Measurements from ENCODE around the gene EVX1.

The EVX1 gene

DNA sequence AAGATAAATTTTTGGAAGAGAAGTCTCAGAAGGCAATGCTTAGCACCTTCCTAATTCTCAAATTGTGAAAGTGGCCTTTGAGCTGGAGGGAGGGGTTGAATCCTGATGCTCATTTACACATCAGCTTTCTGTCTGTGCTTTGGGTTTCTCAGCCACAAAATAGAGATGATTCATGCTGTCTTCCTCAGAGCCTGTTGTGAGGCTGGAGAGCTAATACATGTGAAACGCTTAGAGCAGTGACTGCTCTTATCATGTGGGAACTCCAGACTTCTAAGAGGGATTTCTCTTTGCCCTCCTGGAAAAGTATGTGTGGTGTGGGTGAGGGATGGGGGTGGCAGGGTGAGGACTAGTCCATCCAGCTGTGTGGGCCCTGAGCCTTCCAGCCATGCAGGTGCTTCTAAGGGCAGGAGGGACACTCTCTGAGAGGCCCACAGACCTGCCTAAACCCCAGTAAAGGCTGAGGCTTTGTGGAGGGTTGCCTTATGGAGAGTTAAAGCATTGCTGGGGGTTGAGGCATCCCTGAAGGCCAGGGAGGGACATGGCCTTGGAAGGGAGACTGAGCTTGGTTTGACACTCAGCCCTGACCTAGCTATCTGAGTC lies 4.8 kb upstream of the EVX1 start:
- no peak overlapping the region for H3K4me3 ChIP-seq (replicated peaks; ENCODE audit: low read depth, low read length)
- DNase-seq (ENCODE audit: low read depth), result no peak
- TF ChIP-seq, protein P1, sequence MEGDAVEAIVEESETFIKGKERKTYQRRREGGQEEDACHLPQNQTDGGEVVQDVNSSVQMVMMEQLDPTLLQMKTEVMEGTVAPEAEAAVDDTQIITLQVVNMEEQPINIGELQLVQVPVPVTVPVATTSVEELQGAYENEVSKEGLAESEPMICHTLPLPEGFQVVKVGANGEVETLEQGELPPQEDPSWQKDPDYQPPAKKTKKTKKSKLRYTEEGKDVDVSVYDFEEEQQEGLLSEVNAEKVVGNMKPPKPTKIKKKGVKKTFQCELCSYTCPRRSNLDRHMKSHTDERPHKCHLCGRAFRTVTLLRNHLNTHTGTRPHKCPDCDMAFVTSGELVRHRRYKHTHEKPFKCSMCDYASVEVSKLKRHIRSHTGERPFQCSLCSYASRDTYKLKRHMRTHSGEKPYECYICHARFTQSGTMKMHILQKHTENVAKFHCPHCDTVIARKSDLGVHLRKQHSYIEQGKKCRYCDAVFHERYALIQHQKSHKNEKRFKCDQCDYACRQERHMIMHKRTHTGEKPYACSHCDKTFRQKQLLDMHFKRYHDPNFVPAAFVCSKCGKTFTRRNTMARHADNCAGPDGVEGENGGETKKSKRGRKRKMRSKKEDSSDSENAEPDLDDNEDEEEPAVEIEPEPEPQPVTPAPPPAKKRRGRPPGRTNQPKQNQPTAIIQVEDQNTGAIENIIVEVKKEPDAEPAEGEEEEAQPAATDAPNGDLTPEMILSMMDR (IDR thresholded peaks at IDR 0.05; ENCODE audit: low read length, missing control alignments), result no peak

DNA sequence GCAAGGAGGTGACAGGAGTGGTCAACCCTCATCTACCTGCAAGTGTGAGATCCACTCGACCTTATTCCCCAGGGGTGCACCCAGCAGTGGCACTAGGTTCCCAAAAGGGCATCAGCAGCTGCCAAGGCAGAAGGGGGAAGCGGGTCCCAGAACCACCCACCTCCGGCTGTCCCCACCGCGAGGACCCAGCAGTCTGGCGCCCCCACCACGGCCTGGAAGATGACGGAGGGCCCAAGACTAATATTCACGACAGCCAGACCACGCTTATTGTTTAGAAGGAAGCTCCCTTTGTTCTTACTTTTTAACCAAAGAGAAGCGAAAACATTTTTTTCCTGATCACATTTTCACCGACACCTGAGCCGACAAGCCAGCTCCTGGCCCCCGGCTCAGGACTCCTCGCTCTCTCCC lies 3.6 kb upstream of the EVX1 start:
- TF ChIP-seq, protein P1 (IDR thresholded peaks at IDR 0.05; ENCODE audit: low read length, missing control alignments), result no peak
- H3K4me3 ChIP-seq (replicated peaks; ENCODE audit: low read depth, low read length), result no peak overlapping the region
- no peak for DNase-seq (ENCODE audit: low read depth)

DNA sequence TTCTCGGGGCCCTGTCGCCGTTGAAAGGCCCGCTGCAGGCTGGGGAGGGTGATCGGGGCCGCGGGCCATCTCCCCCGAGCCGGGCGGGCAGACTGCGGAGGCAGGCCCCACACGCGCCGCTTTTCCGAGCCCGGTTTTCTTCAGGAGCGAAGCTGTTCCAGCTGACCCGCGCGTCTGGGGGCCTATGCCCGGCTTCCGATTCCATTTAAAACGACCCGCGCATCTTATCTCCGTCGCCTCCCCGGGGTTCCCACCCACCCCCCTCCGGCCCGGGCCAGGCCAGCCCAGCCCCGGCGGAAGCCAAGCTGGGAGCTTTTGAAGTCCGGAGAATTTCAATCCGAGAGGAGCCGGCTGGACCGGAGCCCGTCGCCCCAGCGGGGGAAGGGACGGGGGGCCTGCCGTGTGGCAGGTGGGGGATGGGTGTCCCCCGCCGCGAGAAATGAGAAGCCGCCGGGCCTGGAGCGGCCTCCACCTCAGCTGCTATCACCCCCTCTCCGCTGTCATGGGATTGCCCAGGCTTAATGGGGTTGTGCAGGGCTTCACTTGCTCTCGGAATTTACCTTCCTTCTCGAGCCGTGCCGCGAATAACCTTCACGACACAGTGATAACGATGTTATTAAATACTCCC lies 3.1 kb upstream of the EVX1 start:
- no peak overlapping the region for H3K4me3 ChIP-seq (replicated peaks; ENCODE audit: low read depth, low read length)
- DNase-seq (ENCODE audit: low read depth), result no peak
- TF ChIP-seq, protein P1 (IDR thresholded peaks at IDR 0.05; ENCODE audit: low read length, missing control alignments), result no peak

DNA sequence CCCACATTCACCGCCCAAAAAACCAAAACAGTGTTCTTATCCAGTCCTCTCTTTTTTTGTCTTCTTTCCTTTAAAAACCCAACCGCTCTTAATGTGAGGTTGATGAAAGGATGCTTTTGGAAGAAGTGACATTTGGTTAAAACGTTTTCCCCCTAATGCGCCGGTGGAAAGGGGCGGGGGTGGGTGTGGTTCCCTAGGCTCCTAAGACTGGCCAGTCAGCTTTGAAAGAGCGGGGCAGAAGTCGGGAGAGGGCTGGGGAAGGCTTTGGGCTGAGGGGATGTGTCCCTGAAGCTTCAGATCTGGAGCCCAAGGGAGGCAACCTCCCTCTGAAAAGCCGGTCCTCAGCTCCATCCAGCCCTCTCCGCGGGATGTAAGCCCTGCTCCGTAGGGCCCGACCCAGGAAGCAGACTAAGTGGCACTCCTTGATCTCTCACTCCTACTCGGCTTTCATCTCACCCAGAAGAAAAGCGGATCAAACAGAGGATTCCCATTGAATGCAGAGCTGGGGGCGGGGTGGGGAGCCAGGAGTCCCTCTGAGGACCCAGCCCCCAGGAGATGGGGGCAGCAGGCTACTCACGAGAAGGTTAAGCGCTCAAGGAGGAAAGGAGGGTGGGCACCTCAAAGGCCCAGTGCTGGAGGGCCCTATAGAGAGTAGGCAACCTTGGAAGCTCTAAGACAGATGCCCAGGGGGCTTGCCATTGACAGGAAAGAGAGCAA lies 2.4 kb upstream of the EVX1 start:
- no peak overlapping the region for H3K4me3 ChIP-seq (replicated peaks; ENCODE audit: low read depth, low read length)
- no peak for DNase-seq (ENCODE audit: low read depth)
- TF ChIP-seq, protein P1 (IDR thresholded peaks at IDR 0.05; ENCODE audit: low read length, missing control alignments), result no peak

DNA sequence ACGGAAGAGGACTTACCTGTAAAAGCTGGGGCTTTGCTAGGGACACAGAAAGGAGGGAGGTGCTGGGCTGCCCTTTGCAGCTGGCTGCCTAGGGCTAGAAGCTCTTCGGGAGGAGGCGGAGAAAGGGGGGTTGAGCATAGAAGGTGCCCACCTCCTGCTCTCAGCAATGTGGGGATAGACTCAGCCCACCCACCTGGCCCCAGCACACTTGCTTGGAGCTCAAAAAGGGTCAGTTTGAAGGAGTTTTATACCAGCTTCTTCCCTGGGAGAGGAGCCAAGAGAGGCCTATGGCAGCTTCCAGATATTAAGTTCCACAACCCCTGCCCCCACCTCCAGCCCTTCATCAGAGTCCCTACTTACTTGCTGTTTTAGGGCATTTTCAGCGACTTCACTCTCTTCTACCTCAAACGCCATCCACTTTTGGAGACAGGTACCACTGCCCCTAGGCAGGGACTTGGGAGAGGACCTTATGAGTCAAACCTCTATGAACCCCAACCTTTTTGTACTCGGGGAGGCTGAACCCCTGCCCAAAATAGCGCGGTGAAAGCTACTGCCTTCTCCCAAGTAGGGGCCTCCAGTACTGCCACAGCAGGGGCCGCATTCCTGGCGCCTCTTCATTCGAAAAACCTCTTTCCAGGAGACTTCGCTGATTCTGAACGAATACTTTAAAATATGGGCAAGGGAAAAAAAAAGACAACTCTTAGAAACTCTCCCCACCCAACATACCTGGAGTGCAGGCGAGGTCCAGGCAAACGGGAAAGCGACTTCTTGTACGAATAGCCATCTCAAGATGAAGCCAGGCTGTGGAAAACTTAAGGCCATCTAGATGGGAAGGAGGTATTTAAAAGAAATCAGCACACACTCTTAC lies 1.2 kb upstream of the EVX1 start:
- TF ChIP-seq, protein P1 (IDR thresholded peaks at IDR 0.05; ENCODE audit: low read length, missing control alignments), result no peak
- no peak overlapping the region for H3K4me3 ChIP-seq (replicated peaks; ENCODE audit: low read depth, low read length)
- DNase-seq (ENCODE audit: low read depth), result no peak

DNA sequence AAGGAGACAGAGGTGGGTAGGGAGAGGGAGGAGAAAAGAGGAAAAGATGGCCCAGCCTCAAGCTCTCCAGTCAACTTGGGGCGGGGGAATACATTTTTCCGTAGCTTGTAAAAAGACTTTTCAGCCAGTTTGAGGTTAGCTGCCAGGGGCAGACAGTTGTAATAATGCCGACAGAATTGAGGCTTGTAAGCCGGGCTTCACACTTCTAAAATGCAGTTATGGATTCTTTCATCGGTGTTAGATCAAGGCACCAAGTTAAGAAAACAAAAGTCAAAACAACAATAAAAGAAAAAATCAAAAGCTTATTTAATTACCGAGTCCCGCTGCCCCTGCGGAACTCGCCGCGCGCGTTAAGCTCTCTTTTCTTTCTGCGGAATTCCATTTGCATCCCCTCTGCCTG lies 448 bp upstream of the EVX1 start:
- TF ChIP-seq, protein P1 (IDR thresholded peaks at IDR 0.05; ENCODE audit: low read length, missing control alignments), result no peak
- no peak overlapping the region for H3K4me3 ChIP-seq (replicated peaks; ENCODE audit: low read depth, low read length)

More for the DNA sequence above, 448 bp upstream of the EVX1 start:
- no peak for DNase-seq (ENCODE audit: low read depth)
